HepG2 (cell line): ENCODE measurements around the gene MED13L. TPM values are rescaled to one million over a fixed set of nuclear protein-coding genes. Genes with fewer than 3 reads are reported as not detected.

Experiments used
- CTCF ChIP-seq: sonication (generic); formaldehyde crosslinking; IDR thresholded peaks from 2 replicates; pipeline ENCODE4 v1.5.0; 2020; ENCODE audit warnings: mild to moderate bottlenecking, missing genetic modification reagents, moderate library complexity
- DR1 ChIP-seq: sonication (generic); formaldehyde crosslinking; IDR thresholded peaks from 2 replicates; pipeline ENCODE4 v1.8.0; 2021; ENCODE audit warnings: mild to moderate bottlenecking, missing genetic modification reagents, inconsistent platforms
- GATAD1 ChIP-seq: IDR thresholded peaks from 2 replicates; pipeline ENCODE4 v1.6.1; 2016; ENCODE audit warnings: missing genetic modification reagents, missing compliant biosample characterization
- HMGXB4 ChIP-seq, 2 experiments: sonication (generic) in 1 of 2; formaldehyde crosslinking in 1 of 2; IDR thresholded peaks; 2 replicates each; pipeline versions ENCODE4 v1.4.0 to v1.6.1; 2018 to 2020; ENCODE audit warnings: missing genetic modification reagents in 2 of 2, borderline replicate concordance in 1 of 2, low read depth in 1 of 2, mild to moderate bottlenecking in 1 of 2, missing biosample characterization in 1 of 2
- HNRNPK ChIP-seq: fragments of 200-400 bp; formaldehyde crosslinking; IDR thresholded peaks from 2 replicates; pipeline ENCODE4 v1.6.1; 2018; ENCODE audit warnings: low read length, low read depth, moderate library complexity, mild to moderate bottlenecking; ENCODE audit not compliant: poor library complexity, severe bottlenecking
- HOXA3 ChIP-seq: sonication (generic); formaldehyde crosslinking; IDR thresholded peaks from 2 replicates; pipeline ENCODE4 v1.5.0; 2020; ENCODE audit warnings: missing genetic modification reagents
- KDM3A ChIP-seq: IDR thresholded peaks from 2 replicates; pipeline ENCODE4 v1.6.1; 2018; ENCODE audit warnings: low read depth, missing compliant biosample characterization
- MAZ ChIP-seq, 2 experiments: sonication (generic) in 1 of 2; formaldehyde crosslinking in 1 of 2; IDR thresholded peaks; 2 replicates each; pipeline versions ENCODE4 v1.5.0 to v1.6.1; 2012 to 2020; ENCODE audit warnings: low read depth in 2 of 2, mild to moderate bottlenecking in 2 of 2, borderline replicate concordance in 1 of 2, improper control_type of control experiment in 1 of 2, low read length in 1 of 2, missing genetic modification reagents in 1 of 2, moderate library complexity in 1 of 2
- MXI1 ChIP-seq: IDR thresholded peaks from 3 replicates; pipeline ENCODE4 v1.6.1; 2012; ENCODE audit warnings: low read depth, low read length, inconsistent platforms, borderline replicate concordance
- NFYB ChIP-seq: sonication (generic); formaldehyde crosslinking; IDR thresholded peaks from 2 replicates; pipeline ENCODE4 v1.4.0; 2020; ENCODE audit warnings: missing genetic modification reagents
- PATZ1 ChIP-seq: sonication (generic); formaldehyde crosslinking; IDR thresholded peaks from 2 replicates; pipeline ENCODE4 v1.4.0; 2020; ENCODE audit warnings: missing genetic modification reagents
- POLR2A ChIP-seq, 2 experiments: IDR thresholded peaks; 2 replicates each; pipeline ENCODE4 v1.6.1; 2011; ENCODE audit warnings: low read depth in 2 of 2, low read length in 2 of 2, mild to moderate bottlenecking in 1 of 2, moderate library complexity in 1 of 2; ENCODE audit not compliant: insufficient read depth in 1 of 2
- STAG1 ChIP-seq: sonication (generic); formaldehyde crosslinking; IDR thresholded peaks from 2 replicates; pipeline ENCODE4 v1.4.0; 2020; ENCODE audit warnings: missing genetic modification reagents
- ZFAT ChIP-seq: sonication (generic); formaldehyde crosslinking; conservative IDR thresholded peaks from 2 replicates; pipeline ENCODE4 v1.8.1; 2023; ENCODE audit warnings: missing genetic modification reagents, inconsistent platforms
- ZFY ChIP-seq: sonication (generic); formaldehyde crosslinking; IDR thresholded peaks from 2 replicates; pipeline ENCODE4 v1.4.0; 2020; ENCODE audit warnings: missing genetic modification reagents
- ZNF672 ChIP-seq: sonication (generic); formaldehyde crosslinking; IDR thresholded peaks from 2 replicates; pipeline ENCODE4 v1.8.1; 2022; ENCODE audit warnings: missing genetic modification reagents
- ZNF7 ChIP-seq: IDR thresholded peaks from 2 replicates; pipeline ENCODE4 v1.6.1; 2016; ENCODE audit warnings: missing biosample characterization, missing genetic modification reagents
- polyA plus RNA-seq, 8 experiments: library from polyadenylated mRNA; depleted of rRNA in 3 of 8; stranded (reverse) in 7 of 8; unstranded in 1 of 8; fragments of >200 nt; fragmentation: Illumina TruSeq in 4 of 8; extraction: Trizol in 4 of 8; gene quantifications; 2 replicates each; pipeline versions ENCODE4 v1.2.1 to v1.2.3, GENCODE V29; 2011 to 2016; ENCODE audit warnings: low read depth in 4 of 8, missing spikeins in 1 of 8, mixed read lengths in 1 of 8; ENCODE audit not compliant: insufficient read depth in 1 of 8
- total RNA-seq, 5 experiments: library from RNA; depleted of rRNA; stranded (reverse); fragments of >200 nt; fragmentation: Illumina TruSeq; extraction: Trizol; gene quantifications; 2 replicates each; pipeline ENCODE4 v1.2.3, GENCODE V29; 2016; ENCODE audit warnings: low read depth in 1 of 5

Gene MED13L
- total and polyA plus RNA-seq, 2 of the 13 experiments (the other 11 are each of a cell fraction or from before 2014, with no cell fraction given): 24.8 to 38.9 TPM

- TF ChIP-seq HNRNPK (peak; percentile 63), CTCF (CRISPR knock-in tag) (peak; percentile 58), ZNF672 (CRISPR knock-in tag) (0 out of 2 replicates have a peak, but pooled peaks have one; percentile 60), STAG1 (CRISPR knock-in tag) (peak; percentile 54), MXI1 (0 out of 3 replicates have a peak, but pooled peaks have one; percentile 43), NFYB (CRISPR knock-in tag) (peak; percentile 67), HOXA3 (CRISPR knock-in tag) (peak; percentile 50; the same call in 1 of the 2 replicates), ZNF7 (CRISPR knock-in tag) (no peak), GATAD1 (CRISPR knock-in tag) (no peak), ZFAT (no peak), POLR2A (IDR thresholded peaks at IDR 0.05; ENCODE audit: insufficient read depth in 1 of 2, low read depth in 2 of 2, low read length in 2 of 2) (peak; percentile 42 to 61; a peak in 2 of 4 replicates), MAZ (IDR thresholded peaks at IDR 0.05; ENCODE audit: borderline replicate concordance, low read depth, low read length) (0 out of 2 replicates have a peak, but pooled peaks have one; percentile 43), MAZ (CRISPR knock-in tag; IDR thresholded peaks at IDR 0.05; ENCODE audit: low read depth) (peak; percentile 67), ZFY (CRISPR knock-in tag) (peak; percentile 26; the same call in 1 of the 2 replicates), HMGXB4 (CRISPR knock-in tag; IDR thresholded peaks at IDR 0.05; ENCODE audit: borderline replicate concordance in 1 of 2, low read depth in 1 of 2) (0 out of 4 replicates have a peak, but pooled peaks of 1 of the 2 experiments have one; percentile 15), KDM3A (0 out of 2 replicates have a peak, but pooled peaks have one; percentile 33), DR1 (no peak), PATZ1 (CRISPR knock-in tag) (peak; percentile 38)
Measured at GRCh38 chr12:116277467-116278278, at the start of gene MED13L (continued).
